Fibroblast of mammary gland (primary cell): ENCODE measurements around the gene STIMATE.

Source experiments
- DNase-seq: peaks from one replicate; pipeline ENCODE4 v3.0.0-alpha.2; 2010; ENCODE audit warnings: low read depth
- H3K4me3 ChIP-seq: 2 replicates; pipeline ENCODE4 v1.5.1; 2011; ENCODE audit warnings: low read depth, mild to moderate bottlenecking, low read length, moderate library complexity; ENCODE audit not compliant: control insufficient read depth
- CTCF ChIP-seq: conservative IDR thresholded peaks from 2 replicates; pipeline ENCODE4 v1.5.1; 2011; ENCODE audit warnings: low read depth, low read length, inconsistent platforms; ENCODE audit not compliant: control insufficient read depth, insufficient read depth

Gene STIMATE

DNA sequence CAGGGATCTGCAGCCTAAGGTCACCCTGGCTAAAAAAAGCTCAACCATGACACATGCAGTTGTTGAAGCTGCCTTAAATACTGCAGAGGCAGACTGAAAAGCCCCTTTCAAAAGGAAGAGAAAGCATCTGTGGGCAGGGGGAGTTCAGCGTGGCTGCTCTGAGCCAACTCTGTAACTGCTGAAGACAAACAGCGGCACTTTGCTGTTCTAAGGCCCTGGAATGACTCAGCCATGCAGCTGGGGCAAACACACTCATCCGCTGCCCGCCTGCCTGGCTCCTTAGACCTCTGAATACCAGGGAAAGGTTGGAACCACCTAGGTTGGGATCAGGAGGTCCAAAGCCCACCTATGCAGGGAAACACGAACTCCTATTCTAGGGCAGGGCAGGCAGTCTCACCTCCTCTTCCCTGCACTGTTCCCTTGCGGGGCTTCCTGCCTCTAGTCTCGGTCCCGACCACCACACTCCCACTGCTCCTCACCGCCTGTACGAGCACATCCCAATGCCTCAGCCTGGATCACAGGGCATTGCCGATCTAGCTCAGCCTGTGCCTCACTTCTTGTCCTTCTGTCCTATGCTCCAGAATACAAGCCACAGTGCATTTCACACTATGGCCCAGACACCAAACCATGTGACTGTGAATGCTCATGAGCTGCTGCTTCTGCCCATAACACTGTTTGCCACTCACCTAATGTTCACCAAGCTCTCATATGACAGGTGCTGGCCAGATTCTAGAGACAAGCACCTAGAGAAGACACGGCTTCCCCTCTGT, 56.0 kb downstream of the STIMATE start:
- DNase-seq: no peak
- no peak for TF ChIP-seq CTCF
- H3K4me3 ChIP-seq: no peak overlapping the region

DNA sequence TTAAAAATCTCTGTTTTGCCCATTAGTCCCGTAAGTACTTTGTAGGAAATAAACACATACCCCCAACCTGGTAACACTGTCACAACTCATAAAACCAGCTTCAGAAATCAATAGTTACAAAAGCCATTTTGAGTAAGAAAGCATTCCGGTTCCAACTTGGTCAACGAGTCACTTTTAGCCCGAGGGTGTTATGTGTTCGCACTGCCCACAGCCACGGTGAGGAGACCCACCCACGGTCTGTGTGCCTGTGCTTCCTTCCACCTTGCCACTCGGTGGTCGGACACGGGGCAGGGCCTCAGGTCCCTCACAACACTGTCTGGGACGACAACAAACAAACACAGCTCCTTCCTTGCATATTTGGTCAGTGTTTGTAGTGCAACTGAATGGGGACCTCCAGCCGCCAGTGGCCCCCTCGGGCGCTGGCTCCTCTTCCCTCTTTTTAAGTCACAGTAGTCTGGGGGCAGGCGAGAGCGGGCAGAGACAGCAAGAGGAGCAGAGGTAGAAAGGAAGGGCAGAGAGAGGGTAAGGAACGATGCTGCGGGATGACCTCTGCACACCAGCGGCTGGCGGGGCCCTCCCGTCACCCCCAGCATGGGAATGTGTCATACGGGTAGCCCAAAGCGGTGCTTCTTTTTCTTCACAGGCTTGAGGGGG, 57.3 kb downstream of the STIMATE start:
- H3K4me3 ChIP-seq: no peak overlapping the region
- TF ChIP-seq CTCF: no peak
- DNase-seq: no peak

GRCh38 chr3:52839268-52839575, 58.1 kb downstream of the STIMATE start:
- no peak for TF ChIP-seq CTCF
- no peak for DNase-seq
- H3K4me3 ChIP-seq: no peak overlapping the region

- DNase-seq: no peak
- H3K4me3 ChIP-seq: no peak overlapping the region
- no peak for TF ChIP-seq CTCF
These were observed 58.6 kb downstream of the STIMATE start for GRCh38 chr3:52838561-52839267.

DNA sequence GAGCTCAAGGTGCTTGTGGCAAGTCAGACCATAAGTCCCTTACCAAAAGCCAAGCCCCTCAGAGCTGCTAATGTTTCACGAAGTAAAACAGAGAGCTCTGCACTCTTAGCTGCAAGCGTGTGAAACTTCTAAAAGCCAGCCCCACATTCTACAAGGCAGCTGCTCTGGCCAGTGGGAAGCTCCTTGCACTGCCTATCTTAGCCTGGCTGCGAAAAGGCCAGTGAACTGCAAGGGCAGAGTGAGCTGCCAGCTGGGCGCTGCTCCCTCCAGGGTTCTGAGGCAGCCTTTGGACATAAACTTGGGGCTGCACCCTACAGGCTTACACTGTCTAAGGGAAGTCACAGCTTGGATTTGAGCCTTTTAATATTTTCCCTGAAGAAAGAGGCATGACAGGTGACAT, 60.4 kb downstream of the STIMATE start:
- no peak for TF ChIP-seq CTCF
- DNase-seq: no peak

GRCh38 chr3:52836471-52836845, 60.9 kb downstream of the STIMATE start:
- DNase-seq: no peak
- no peak overlapping the region for H3K4me3 ChIP-seq
- no peak for TF ChIP-seq CTCF

More for the DNA sequence above, 60.4 kb downstream of the STIMATE start:
- H3K4me3 ChIP-seq: no peak overlapping the region
